Caco-2 (cell line): ENCODE measurements around the gene NMNAT3. TPM values are rescaled to one million over a fixed set of nuclear protein-coding genes. Genes with fewer than 3 reads are reported as not detected.

Experiments
- BruUV-seq: library from RNA; stranded (reverse); fragments of 400-500 nt; replicated peaks from 2 replicates; lab custom pipeline; 2021; lab: Mats Ljungman, UMichigan
- CTCF ChIA-PET: fragments of 300-600 bp; sonication (Branson Sonifier 250); formaldehyde crosslinking; loops from one replicate; lab custom pipeline; 2022; ENCODE audit warnings: antibody characterized with exemption; lab: Charles Lee
- POLR2A ChIA-PET: fragments of 300-600 bp; sonication (Branson Sonifier 250); formaldehyde crosslinking; loops from one replicate; lab custom pipeline; 2022; ENCODE audit warnings: antibody characterized with exemption; lab: Charles Lee
- DNase-seq, 2 experiments: peaks; one replicate each; pipeline versions ENCODE4 v3.0.0 to v3.0.0-alpha.2; 2020 to 2022
- H3K27me3 ChIP-seq: replicated peaks from 2 replicates; pipeline ENCODE4 v1.6.0; 2011; ENCODE audit warnings: low read length; ENCODE audit not compliant: control insufficient read depth, insufficient read depth
- H3K36me3 ChIP-seq: 2 replicates; pipeline ENCODE4 v1.5.1; 2011; ENCODE audit warnings: low read length; ENCODE audit not compliant: control insufficient read depth, insufficient read depth
- H3K4me1 ChIP-seq: fragments of 250-450 bp; sonication (Bioruptor Pico); 2 replicates; pipeline ENCODE4 v1.5.1; 2020; ENCODE audit warnings: mild to moderate bottlenecking
- H3K4me3 ChIP-seq: 2 replicates; pipeline ENCODE4 v1.5.1; 2011; ENCODE audit warnings: low read depth, mild to moderate bottlenecking, control low read depth, low read length
- H3K9me3 ChIP-seq: fragments of 250-450 bp; sonication (Bioruptor Pico); 2 replicates; pipeline ENCODE4 v1.5.1; 2020; ENCODE audit warnings: mild to moderate bottlenecking, moderate library complexity
- H3K27ac Mint-ChIP-seq: one replicate; pipeline ENCODE4 v1.8.0; 2022; ENCODE audit warnings: mixed read lengths; ENCODE audit not compliant: unreplicated experiment
- H3K27me3 Mint-ChIP-seq: one replicate; pipeline ENCODE4 v1.8.0; 2022; ENCODE audit warnings: mixed read lengths; ENCODE audit not compliant: insufficient read depth, unreplicated experiment
- H3K36me3 Mint-ChIP-seq: one replicate; pipeline ENCODE4 v1.8.0; 2022; ENCODE audit warnings: mild to moderate bottlenecking, mixed read lengths; ENCODE audit not compliant: insufficient read depth, unreplicated experiment
- H3K4me1 Mint-ChIP-seq: one replicate; pipeline ENCODE4 v1.8.0; 2022; ENCODE audit warnings: low read depth, mixed read lengths; ENCODE audit not compliant: unreplicated experiment
- H3K4me3 Mint-ChIP-seq: one replicate; pipeline ENCODE4 v1.8.0; 2022; ENCODE audit warnings: mild to moderate bottlenecking, moderate library complexity, mixed read lengths; ENCODE audit not compliant: unreplicated experiment
- H3K9me3 Mint-ChIP-seq: one replicate; pipeline ENCODE4 v1.8.0; 2022; ENCODE audit warnings: mixed read lengths; ENCODE audit not compliant: unreplicated experiment
- CTCF ChIP-seq, 2 experiments: fragments of 200-600 bp in 1 of 2; IDR thresholded peaks; 1 replicate in 1 of 2; 2 replicates in 1 of 2; pipeline versions ENCODE4 v1.5.1 to v1.8.0; 2011 to 2022; ENCODE audit warnings: antibody characterized with exemption in 1 of 2, control low read depth in 1 of 2, inconsistent platforms in 1 of 2, low read depth in 1 of 2, low read length in 1 of 2, mild to moderate bottlenecking in 1 of 2, moderate library complexity in 1 of 2; ENCODE audit not compliant: insufficient read depth in 1 of 2, severe bottlenecking in 1 of 2, unreplicated experiment in 1 of 2
- intact Hi-C: fragments of 100-400 bp; cut with micrococcal nuclease; formaldehyde crosslinking; loops from one replicate; pipeline ENCODE4 v1.10.0; 2022; ENCODE audit not compliant: unreplicated experiment
- total RNA-seq: library from RNA; stranded (reverse); gene quantifications from 2 replicates; pipeline ENCODE4 v1.2.3, GENCODE V29; 2022

NMNAT3 gene
- total RNA-seq, 1 experiment from 2014 or later, result 17.6 TPM

DNA sequence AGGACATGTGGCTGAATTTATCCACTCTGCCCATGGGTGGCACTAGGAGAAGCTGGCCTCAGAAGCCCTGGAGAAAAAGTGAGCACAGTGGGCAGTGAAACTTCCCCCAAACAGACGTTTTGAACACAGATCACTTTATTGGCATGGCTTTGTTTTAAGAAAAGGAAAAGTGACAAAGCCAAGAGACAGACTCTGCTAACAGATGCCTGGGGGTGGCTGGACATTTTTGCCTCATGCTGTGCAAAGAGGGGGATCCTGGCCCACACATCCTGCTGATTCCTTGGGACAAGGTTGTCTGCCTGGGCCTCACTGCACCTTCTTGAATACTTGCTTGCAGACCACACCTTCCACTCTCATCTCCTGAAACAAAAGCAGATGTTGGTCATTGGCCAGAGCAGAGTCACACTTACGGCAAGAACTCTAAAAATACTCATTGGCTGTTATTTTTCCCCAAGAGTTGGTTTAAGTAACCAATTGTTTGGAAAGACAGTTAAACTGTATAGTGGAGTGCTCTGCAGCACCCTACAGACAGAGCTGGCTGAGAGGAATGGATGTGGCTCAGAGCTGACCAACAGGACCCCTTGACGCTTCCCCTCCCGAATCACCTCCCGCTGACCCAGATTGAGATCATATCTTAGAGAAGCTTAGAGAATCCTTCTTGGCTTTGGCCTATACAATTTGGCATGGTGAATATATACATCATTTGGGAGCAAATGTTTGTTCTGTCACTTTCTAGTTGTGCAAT lies 160.3 kb downstream of the NMNAT3 start:
- intact Hi-C loops, result no loop called here
- BruUV-seq, result no TSS peak
- H3K27ac Mint-ChIP-seq, result no peak overlapping the region
- H3K27me3 Mint-ChIP-seq, result no peaks in the 10 kb centered on the region
- no peaks in the 10 kb centered on the region for H3K9me3 Mint-ChIP-seq
- no peak overlapping the region for H3K4me3 Mint-ChIP-seq
- Histone ChIP-seq H3K9me3 (no peaks in the 10 kb centered on the region), H3K36me3 (no peaks in the 10 kb centered on the region), H3K4me3 (no peak overlapping the region), H3K4me1 (no peaks in the 10 kb centered on the region), H3K27me3 (no peaks in the 10 kb centered on the region)
- ChIA-PET CTCF (interaction anchor here (0.6 kb wide), 1 partner anchor 42 kb away, joined by 3 read pairs; no protein-coding TSS in a partner anchor), POLR2A (no interaction called here)
- H3K36me3 Mint-ChIP-seq, result peaks cover 6% of the 10 kb centered on the region
- TF ChIP-seq CTCF (IDR thresholded peaks at IDR 0.05; ENCODE audit: insufficient read depth in 1 of 2, low read depth in 1 of 2, low read length in 1 of 2, severe bottlenecking in 1 of 2, unreplicated experiment in 1 of 2), result no peak
- no peak for DNase-seq
- no peaks in the 10 kb centered on the region for H3K4me1 Mint-ChIP-seq

DNA sequence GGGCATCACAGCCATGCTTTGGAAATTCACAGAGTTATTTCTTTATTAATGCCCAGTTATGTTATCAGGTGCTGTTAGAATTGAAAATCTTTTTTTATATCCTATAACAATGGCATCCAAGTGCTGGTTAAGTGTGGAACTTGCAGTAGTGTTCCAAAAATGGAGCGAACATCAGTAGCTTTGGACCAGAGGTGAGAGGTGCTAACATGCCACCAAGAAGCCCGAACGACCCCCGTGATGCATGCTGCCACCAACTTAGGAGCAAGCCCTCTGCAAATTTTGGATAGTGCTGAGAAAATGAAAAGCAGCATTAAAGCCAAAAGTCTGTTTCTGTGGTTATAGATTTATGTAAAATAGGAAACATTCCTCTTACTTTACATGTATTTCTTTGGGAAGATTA lies 163.0 kb downstream of the NMNAT3 start:
- no peak overlapping the region for H3K4me3 Mint-ChIP-seq
- no peak overlapping the region for H3K27ac Mint-ChIP-seq
- H3K9me3 ChIP-seq, result no peaks in the 10 kb centered on the region
- no TSS peak for BruUV-seq
- no peaks in the 10 kb centered on the region for H3K4me1 ChIP-seq
- no peaks in the 10 kb centered on the region for H3K27me3 ChIP-seq
- H3K4me1 Mint-ChIP-seq, result no peaks in the 10 kb centered on the region
- no peak overlapping the region for H3K4me3 ChIP-seq
- no peak for DNase-seq
- peaks cover 6% of the 10 kb centered on the region for H3K36me3 Mint-ChIP-seq
- H3K9me3 Mint-ChIP-seq, result no peaks in the 10 kb centered on the region
- ChIA-PET POLR2A (no interaction called here), CTCF (no interaction called here)
- intact Hi-C loops, result no loop called here
- no peak for TF ChIP-seq CTCF (IDR thresholded peaks at IDR 0.05; ENCODE audit: insufficient read depth in 1 of 2, low read depth in 1 of 2, low read length in 1 of 2, severe bottlenecking in 1 of 2, unreplicated experiment in 1 of 2)
- H3K36me3 ChIP-seq, result no peaks in the 10 kb centered on the region
- H3K27me3 Mint-ChIP-seq, result no peaks in the 10 kb centered on the region

Other genes with a start within 250 kb of the NMNAT3 start
- gene RBP2, start 201.5 kb downstream of the NMNAT3 start, total RNA-seq, result 26.9 and 28.0 TPM in 2 replicates
- 6.1 and 6.4 TPM in 2 replicates for gene RBP1, start 138.2 kb downstream of the NMNAT3 start, total RNA-seq